HepG2 (cell line): ENCODE results near the gene PTMA. TPM values are rescaled to one million over a fixed set of nuclear protein-coding genes. Genes with fewer than 3 reads are reported as not detected.

Experiments used
- FOXO1 ChIP-seq: sonication (generic); formaldehyde crosslinking; IDR thresholded peaks from 2 replicates; pipeline ENCODE4 v1.4.0; 2020; ENCODE audit warnings: missing genetic modification reagents
- NFIB ChIP-seq: sonication (generic); formaldehyde crosslinking; IDR thresholded peaks from 2 replicates; pipeline ENCODE4 v1.9.0; 2021; ENCODE audit warnings: missing genetic modification reagents, mild to moderate bottlenecking, borderline replicate concordance
- RARA ChIP-seq: IDR thresholded peaks from 2 replicates; pipeline ENCODE4 v1.6.1; 2016; ENCODE audit warnings: missing genetic modification reagents, missing compliant biosample characterization
- SP1 ChIP-seq, 2 experiments: fragments of 450-650 bp in 1 of 2; sonication (generic) in 1 of 2; formaldehyde crosslinking in 1 of 2; IDR thresholded peaks; 2 replicates each; pipeline versions ENCODE4 v1.4.0 to v1.6.1; 2016 to 2020; ENCODE audit warnings: missing genetic modification reagents in 1 of 2
- SP140L ChIP-seq: sonication (generic); formaldehyde crosslinking; IDR thresholded peaks from 2 replicates; pipeline ENCODE4 v1.4.0; 2020; ENCODE audit warnings: missing genetic modification reagents, borderline replicate concordance
- SP5 ChIP-seq: IDR thresholded peaks from 2 replicates; pipeline ENCODE4 v1.6.1; 2016; ENCODE audit warnings: low read depth, borderline replicate concordance
- TFE3 ChIP-seq: IDR thresholded peaks from 2 replicates; pipeline ENCODE4 v1.6.1; 2016
- UBTF ChIP-seq: sonication (generic); formaldehyde crosslinking; IDR thresholded peaks from 2 replicates; pipeline ENCODE4 v1.4.0; 2020; ENCODE audit warnings: mild to moderate bottlenecking, missing genetic modification reagents
- ZBTB34 ChIP-seq: sonication (generic); formaldehyde crosslinking; IDR thresholded peaks from 2 replicates; pipeline ENCODE4 v1.8.0; 2022; ENCODE audit warnings: mild to moderate bottlenecking, missing genetic modification reagents
- ZFP36L1 ChIP-seq: sonication (generic); formaldehyde crosslinking; IDR thresholded peaks from 2 replicates; pipeline ENCODE4 v1.8.0; 2022; ENCODE audit warnings: mild to moderate bottlenecking, missing genetic modification reagents, moderate library complexity
- ZFY ChIP-seq: sonication (generic); formaldehyde crosslinking; IDR thresholded peaks from 2 replicates; pipeline ENCODE4 v1.4.0; 2020; ENCODE audit warnings: missing genetic modification reagents
- ZHX1 ChIP-seq: sonication (generic); formaldehyde crosslinking; IDR thresholded peaks from 2 replicates; pipeline ENCODE4 v1.8.1; 2022; ENCODE audit warnings: low read depth, mild to moderate bottlenecking, missing genetic modification reagents
- ZNF256 ChIP-seq: sonication (generic); formaldehyde crosslinking; conservative IDR thresholded peaks from 2 replicates; pipeline ENCODE4 v1.4.0; 2020; ENCODE audit warnings: missing genetic modification reagents
- ZNF556 ChIP-seq: sonication (generic); formaldehyde crosslinking; IDR thresholded peaks from 2 replicates; pipeline ENCODE4 v1.4.0; 2020; ENCODE audit warnings: mild to moderate bottlenecking, missing genetic modification reagents, borderline replicate concordance
- ZNF563 ChIP-seq: sonication (generic); formaldehyde crosslinking; IDR thresholded peaks from 2 replicates; pipeline ENCODE4 v1.8.0; 2022; ENCODE audit warnings: mild to moderate bottlenecking, moderate library complexity, missing genetic modification reagents
- ZNF7 ChIP-seq: IDR thresholded peaks from 2 replicates; pipeline ENCODE4 v1.6.1; 2016; ENCODE audit warnings: missing biosample characterization, missing genetic modification reagents
- ZNF720 ChIP-seq: sonication (generic); formaldehyde crosslinking; IDR thresholded peaks from 2 replicates; pipeline ENCODE4 v1.4.0; 2020; ENCODE audit warnings: missing genetic modification reagents
- ZNF784 ChIP-seq: sonication (generic); formaldehyde crosslinking; IDR thresholded peaks from 2 replicates; pipeline ENCODE4 v1.5.1; 2020; ENCODE audit warnings: missing genetic modification reagents, mild to moderate bottlenecking, borderline replicate concordance
- polyA plus RNA-seq, 8 experiments: library from polyadenylated mRNA; depleted of rRNA in 3 of 8; stranded (reverse) in 7 of 8; unstranded in 1 of 8; fragments of >200 nt; fragmentation: Illumina TruSeq in 4 of 8; extraction: Trizol in 4 of 8; gene quantifications; 2 replicates each; pipeline versions ENCODE4 v1.2.1 to v1.2.3, GENCODE V29; 2011 to 2016; ENCODE audit warnings: low read depth in 4 of 8, missing spikeins in 1 of 8, mixed read lengths in 1 of 8; ENCODE audit not compliant: insufficient read depth in 1 of 8
- total RNA-seq, 5 experiments: library from RNA; depleted of rRNA; stranded (reverse); fragments of >200 nt; fragmentation: Illumina TruSeq; extraction: Trizol; gene quantifications; 2 replicates each; pipeline ENCODE4 v1.2.3, GENCODE V29; 2016; ENCODE audit warnings: low read depth in 1 of 5

Gene PTMA
- total and polyA plus RNA-seq, 2 of the 13 experiments (the other 11 are each of a cell fraction or from before 2014, with no cell fraction given), result 190 to 1,086 TPM

- TF ChIP-seq ZBTB34 (CRISPR knock-in tag), result no peak
- no peak for TF ChIP-seq ZNF720 (CRISPR knock-in tag)
- no peak for TF ChIP-seq ZFY (CRISPR knock-in tag)
- TF ChIP-seq RARA (CRISPR knock-in tag), result no peak
- no peak for TF ChIP-seq ZHX1 (CRISPR knock-in tag)
- TF ChIP-seq ZNF256 (CRISPR knock-in tag), result no peak
- TF ChIP-seq TFE3, result no peak
- no peak for TF ChIP-seq SP140L
- TF ChIP-seq ZNF7 (CRISPR knock-in tag), result no peak
- TF ChIP-seq UBTF (CRISPR knock-in tag), result peak; percentile 27
- TF ChIP-seq NFIB (CRISPR knock-in tag), result no peak
- no peak for TF ChIP-seq SP1 (IDR thresholded peaks at IDR 0.05)
- 0 out of 2 replicates have a peak, but pooled peaks have one; percentile 29 for TF ChIP-seq SP1 (CRISPR knock-in tag; IDR thresholded peaks at IDR 0.05)
- TF ChIP-seq ZNF784 (CRISPR knock-in tag), result no peak
- TF ChIP-seq ZNF556 (CRISPR knock-in tag), result no peak
- no peak for TF ChIP-seq ZFP36L1 (CRISPR knock-in tag)
- no peak; the same call in 1 of the 2 replicates for TF ChIP-seq SP5 (CRISPR knock-in tag)
- TF ChIP-seq ZNF563 (CRISPR knock-in tag), result no peak
- no peak for TF ChIP-seq FOXO1 (CRISPR knock-in tag)
These were observed 35.0 kb upstream of the PTMA start (continued) for GRCh38 chr2:231673348-231673770.
